Measurements from ENCODE around the gene BCKDK.

DNA sequence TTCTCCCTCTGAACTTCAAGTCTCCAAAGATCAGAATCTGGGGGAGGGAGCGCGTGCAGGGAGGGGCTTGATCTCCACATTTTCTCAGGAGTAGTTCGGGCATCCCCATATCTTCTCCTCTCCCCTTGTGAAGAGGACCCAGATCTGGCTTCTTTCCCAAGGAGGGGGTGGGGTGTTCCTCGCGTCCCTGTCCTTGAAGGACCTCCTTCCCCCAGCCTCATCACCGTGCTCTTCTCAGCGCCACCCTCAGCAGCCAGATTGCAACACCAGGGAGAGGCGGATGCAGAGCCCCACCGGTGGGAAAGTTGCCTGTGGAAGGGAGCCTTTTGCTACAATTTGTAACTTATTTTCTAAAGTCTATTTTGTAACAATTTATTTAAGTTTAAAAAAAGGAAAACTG, 25.1 kb upstream of the BCKDK start:
- TF ChIP-seq ZNF384 (IDR thresholded peaks at IDR 0.05) (no peak), NFRKB (IDR thresholded peaks at IDR 0.05) (no peak)

All from HEK293T (cell line).